Mesodermal cell (in vitro differentiated cells): ENCODE data around the gene FBLN2.

ENCODE experiments used
- H3K27ac ChIP-seq: 2 replicates; pipeline ENCODE4 v1.7.0; 2013; ENCODE audit warnings: mild to moderate bottlenecking, low read depth, low read length, moderate library complexity; ENCODE audit not compliant: severe bottlenecking
- H3K36me3 ChIP-seq: 2 replicates; pipeline ENCODE4 v1.7.1; 2013; ENCODE audit warnings: mild to moderate bottlenecking, low read length, moderate library complexity; ENCODE audit not compliant: control insufficient read depth, insufficient read depth
- H3K4me1 ChIP-seq: one replicate; pipeline ENCODE4 v1.7.1; 2013; ENCODE audit warnings: mild to moderate bottlenecking, low read length; ENCODE audit not compliant: insufficient read depth, control insufficient read depth, poor library complexity, severe bottlenecking
- H3K4me3 ChIP-seq: 2 replicates; pipeline ENCODE4 v1.7.0; 2013; ENCODE audit warnings: low read length, control low read depth, mild to moderate bottlenecking; ENCODE audit not compliant: insufficient read depth, poor library complexity, severe bottlenecking; ENCODE audit errors: extremely low read depth
- H3K9me3 ChIP-seq: 2 replicates; pipeline ENCODE4 v1.7.1; 2013; ENCODE audit warnings: mild to moderate bottlenecking, low read length, moderate library complexity; ENCODE audit not compliant: control insufficient read depth
- WGBS, 2 experiments: methylation state at CpG; one replicate each; pipeline ENCODE4 v1.1.5; 2013; ENCODE audit warnings: missing lambda C conversion rate in 2 of 2; ENCODE audit not compliant: insufficient coverage in 2 of 2; 5-methylcytosine and 5-hydroxymethylcytosine counted together

Gene FBLN2

DNA sequence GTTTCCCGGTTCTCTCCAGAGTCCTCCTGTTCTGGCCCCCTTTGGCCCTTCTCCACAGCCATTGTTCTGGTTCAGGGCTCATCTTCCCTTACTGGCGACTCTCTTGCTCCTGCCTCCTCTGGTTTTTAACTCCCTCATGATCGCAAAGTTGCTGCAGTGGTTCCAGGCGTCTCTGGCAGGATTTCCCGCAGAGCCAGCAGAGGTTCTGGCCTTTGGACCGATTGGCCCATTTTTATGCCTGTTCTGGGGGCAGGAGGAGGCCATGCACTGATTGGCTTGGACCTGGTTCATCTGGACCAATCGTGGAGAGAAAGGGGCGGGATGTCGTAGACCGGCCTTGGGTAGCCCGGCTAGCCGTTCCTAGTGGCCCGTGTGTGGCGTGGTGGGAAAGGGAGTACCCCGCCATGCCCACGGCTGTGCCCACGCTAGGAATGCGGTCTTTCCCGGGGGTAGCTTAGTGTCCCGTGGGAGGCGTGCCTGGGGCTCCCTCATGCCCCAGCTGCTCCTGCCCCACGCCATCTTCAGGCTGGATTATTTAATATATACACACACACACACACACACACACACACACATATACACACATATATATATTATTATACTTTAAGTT is 113.4 kb downstream of the FBLN2 start:
- H3K27ac ChIP-seq = no peak overlapping the region
- peaks cover 3% of the 10 kb centered on the region for H3K9me3 ChIP-seq
- 91 to 94% methylated on average over 12 to 21 of the region's 22 CpGs for WGBS, 2 experiments
- no peaks in the 10 kb centered on the region for H3K4me1 ChIP-seq
- H3K36me3 ChIP-seq = no peaks in the 10 kb centered on the region
- H3K4me3 ChIP-seq = no peak overlapping the region

DNA sequence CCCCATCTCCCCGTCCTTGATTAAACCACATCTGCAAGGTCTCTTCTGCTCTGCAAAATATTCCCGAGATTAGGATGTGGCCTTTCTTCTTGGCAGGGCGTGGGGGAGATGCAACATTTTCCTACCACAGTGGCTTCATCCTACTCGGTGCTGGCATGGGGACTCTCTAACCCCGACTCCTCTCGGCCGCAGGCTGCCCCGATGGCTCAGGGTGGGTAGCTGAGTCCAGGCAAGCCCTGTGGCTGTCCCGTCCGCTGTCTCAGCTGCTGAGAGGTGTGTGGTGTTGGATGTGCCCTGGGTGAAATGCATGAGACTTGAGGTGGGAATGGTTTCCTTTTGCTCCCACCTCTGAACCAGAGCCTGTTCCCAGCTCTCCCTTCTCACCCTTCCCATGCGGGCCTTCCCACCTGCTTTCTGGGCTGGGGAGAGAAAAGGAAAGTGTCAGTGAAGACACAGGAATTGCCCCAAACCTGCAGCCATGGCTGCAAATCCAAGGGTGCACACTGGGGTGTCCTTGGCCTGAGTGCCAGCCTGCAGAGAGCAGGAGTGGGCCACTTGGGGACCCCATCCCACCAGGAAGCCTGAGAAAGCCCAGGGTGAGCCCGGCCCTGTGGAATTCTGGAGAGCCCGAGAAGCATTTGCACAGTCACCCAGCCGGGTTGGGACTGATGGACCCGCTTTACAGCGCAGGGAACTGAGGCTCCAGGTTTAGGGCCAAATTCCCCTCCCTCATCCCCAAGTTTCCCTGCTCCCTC is 115.0 kb downstream of the FBLN2 start:
- no peaks in the 10 kb centered on the region for H3K36me3 ChIP-seq
- H3K4me3 ChIP-seq = no peak overlapping the region
- H3K9me3 ChIP-seq = peaks cover 3% of the 10 kb centered on the region
- no peak overlapping the region for H3K27ac ChIP-seq
- no peaks in the 10 kb centered on the region for H3K4me1 ChIP-seq
- WGBS, 2 experiments = 89 to 94% methylated on average over 8 to 14 of the region's 16 CpGs

DNA sequence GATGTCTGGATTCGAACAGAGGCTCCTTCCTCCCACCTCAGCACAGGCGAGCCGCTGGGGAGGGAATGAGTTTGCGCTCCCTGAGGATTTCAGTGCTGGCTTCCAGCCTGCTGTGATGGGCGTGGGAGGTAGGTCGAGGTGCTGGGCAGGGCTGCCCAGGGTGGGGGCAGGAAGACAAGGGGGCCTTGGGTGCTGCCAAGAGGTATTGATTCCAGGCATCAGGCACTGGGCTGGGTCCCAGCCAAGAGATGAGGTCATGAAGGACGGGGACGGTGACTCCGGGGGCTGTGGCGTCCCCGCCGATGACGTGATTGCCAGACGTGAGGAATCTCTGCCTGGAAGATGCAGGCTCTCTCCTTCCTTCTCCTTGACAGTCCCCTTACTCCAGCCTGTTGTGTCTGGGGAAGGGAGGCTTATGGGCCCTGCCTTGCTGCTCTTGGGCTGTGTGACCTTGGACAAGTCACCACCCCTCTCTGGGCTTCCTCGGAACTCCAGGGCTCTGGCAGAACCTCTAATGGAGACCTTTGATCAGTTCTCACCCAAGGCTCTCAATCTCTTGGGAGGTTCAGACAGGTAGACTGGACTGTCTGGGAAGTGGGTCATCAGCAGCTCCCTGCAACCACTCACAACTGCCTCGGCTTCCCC is 116.8 kb downstream of the FBLN2 start:
- no peak overlapping the region for H3K27ac ChIP-seq
- 90 to 91% methylated on average over 4 to 11 of the region's 16 CpGs for WGBS, 2 experiments

DNA sequence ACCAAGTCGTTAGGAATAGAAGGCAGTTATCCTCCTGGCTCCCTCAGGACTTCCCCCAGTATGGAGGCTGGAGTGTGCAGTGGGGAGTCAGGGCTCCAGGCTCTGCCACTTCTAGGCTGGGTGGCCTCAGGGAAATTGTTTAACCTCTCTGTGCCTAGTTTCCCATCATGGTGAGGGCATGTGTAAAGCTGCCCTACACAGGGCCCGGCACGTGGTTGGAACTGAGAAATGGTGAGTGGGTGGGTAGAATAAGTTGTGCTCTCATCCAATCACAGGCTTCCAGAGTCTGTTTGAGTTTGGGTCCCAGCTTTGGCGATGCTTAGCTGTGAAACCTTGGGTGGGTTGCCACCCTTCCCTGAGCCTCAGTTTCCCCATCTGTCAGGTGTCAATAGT is 117.3 kb downstream of the FBLN2 start:
- H3K27ac ChIP-seq = no peak overlapping the region
- no peaks in the 10 kb centered on the region for H3K36me3 ChIP-seq
- no peaks in the 10 kb centered on the region for H3K9me3 ChIP-seq
- H3K4me3 ChIP-seq = no peak overlapping the region
- H3K4me1 ChIP-seq = no peaks in the 10 kb centered on the region
- WGBS, 2 experiments = 80 to 100% methylated on average over 1 to 2 of the region's 4 CpGs

More for the DNA sequence above, 116.8 kb downstream of the FBLN2 start:
- Histone ChIP-seq H3K4me1 (no peaks in the 10 kb centered on the region), H3K36me3 (no peaks in the 10 kb centered on the region), H3K4me3 (no peak overlapping the region), H3K9me3 (no peaks in the 10 kb centered on the region)

DNA sequence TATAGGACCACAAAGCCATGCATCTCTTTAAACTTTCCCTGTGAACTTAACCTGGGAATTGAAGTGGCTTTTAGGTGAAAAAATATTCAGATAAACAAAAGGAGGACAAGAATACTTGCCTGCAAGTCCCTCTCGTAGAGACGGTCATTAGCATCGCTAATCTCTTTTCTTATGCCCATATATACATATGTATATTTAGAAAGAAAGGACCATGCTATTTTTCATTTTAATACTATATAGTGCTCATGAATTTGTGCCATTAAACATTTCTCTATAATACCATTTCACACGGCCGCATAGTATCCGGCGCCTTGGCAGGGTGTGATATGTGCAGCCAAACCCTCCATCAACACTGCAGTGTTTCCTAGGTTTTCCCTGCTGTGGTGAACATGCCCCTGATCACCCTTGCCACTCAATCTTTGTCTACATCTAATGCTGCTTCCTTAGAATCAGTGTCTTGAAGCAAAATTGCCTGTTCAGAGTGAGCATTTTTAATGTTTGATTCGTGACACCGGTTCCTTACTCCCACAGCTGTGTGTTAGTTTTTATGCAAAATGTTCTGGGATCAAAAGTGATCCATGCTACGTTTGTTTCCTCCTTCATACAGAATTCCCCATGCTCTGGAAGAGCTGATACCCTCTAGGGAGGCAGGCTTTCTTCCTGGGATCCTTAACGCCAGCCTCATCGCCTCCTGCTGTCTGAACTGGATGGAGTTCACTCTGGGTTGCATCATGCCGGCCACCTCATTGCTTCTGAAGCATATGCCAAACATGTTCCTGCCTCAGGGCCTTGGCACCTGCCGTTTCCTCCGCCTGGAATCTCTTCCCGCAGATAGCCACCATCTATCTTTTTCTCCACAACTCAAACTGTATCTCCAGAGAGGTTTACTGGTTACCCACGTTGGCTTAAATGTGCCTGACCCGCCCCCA is 118.1 kb downstream of the FBLN2 start:
- Histone ChIP-seq H3K4me3 (no peak overlapping the region), H3K4me1 (peaks cover 3% of the 10 kb centered on the region), H3K9me3 (no peaks in the 10 kb centered on the region), H3K27ac (no peak overlapping the region), H3K36me3 (no peaks in the 10 kb centered on the region)
- WGBS, 2 experiments = 81 to 86% methylated on average over 12 to 13 of the region's 18 CpGs

DNA sequence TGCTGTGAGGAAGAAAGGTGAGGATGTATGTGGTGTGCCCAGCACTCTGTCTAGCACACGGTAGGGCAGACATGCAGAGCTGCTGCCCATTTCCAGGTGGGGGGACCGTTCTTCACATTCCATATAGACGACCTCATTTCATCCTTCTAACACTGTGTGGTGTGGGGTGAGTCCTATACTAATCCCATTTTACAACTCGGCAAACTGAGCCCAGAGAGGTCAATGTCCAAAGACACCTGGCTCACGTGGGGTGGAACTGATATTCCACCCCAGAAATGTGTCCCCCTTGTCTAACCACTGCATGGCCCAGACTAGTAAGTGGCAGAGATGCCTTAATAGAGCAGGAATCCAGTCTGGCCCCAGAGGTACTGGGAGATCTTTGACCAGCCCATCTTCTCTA is 119.2 kb downstream of the FBLN2 start:
- H3K9me3 ChIP-seq = no peaks in the 10 kb centered on the region
- no peak overlapping the region for H3K4me3 ChIP-seq
- H3K36me3 ChIP-seq = no peaks in the 10 kb centered on the region
- peaks cover 3% of the 10 kb centered on the region for H3K4me1 ChIP-seq
- H3K27ac ChIP-seq = no peak overlapping the region
- 92 to 100% methylated on average over 1 to 2 of the region's 5 CpGs for WGBS, 2 experiments

DNA sequence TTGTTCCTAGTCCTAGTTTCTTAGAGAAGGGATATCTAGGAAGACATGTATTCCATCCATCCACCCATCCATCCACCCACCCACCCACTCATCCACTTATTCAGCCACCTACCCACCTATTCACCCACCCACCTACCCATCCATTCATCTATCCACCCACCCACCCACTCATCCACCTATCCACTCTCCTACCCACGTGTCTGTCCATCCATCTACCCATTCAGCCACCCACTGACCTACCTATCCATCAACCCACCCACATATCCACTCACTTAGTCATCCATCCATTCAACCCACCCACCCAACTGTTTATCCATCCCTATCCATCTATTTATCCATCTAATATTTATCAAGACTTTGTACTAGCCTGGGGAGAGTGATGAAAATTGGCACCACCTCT is 120.5 kb downstream of the FBLN2 start:
- Histone ChIP-seq H3K36me3 (no peaks in the 10 kb centered on the region), H3K4me1 (peaks cover 3% of the 10 kb centered on the region), H3K4me3 (no peak overlapping the region), H3K9me3 (no peaks in the 10 kb centered on the region), H3K27ac (no peak overlapping the region)
- WGBS, 2 experiments = 90% methylated on average over 1 of the region's 1 CpG; no CpG with 5 or more reads in 1 of the 2 experiments

DNA sequence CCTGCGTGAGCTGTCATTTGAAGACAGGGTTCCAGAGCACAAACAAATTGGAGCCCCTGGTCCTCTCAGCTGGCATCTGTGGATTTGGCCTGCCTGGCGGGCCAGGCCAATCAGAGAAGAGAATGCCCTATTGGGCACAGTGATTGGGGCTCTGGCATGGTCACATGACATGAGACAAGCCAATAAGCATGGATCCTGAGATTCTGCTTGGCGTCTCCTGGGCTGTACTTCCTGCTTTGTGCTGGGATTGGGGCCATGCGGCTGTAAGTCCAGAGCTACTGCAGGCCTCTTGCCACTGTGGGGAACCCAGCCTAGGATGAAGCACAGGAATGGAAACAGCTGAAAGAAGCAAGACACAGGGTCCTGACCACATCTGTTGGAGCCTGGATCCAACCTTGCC is 121.4 kb downstream of the FBLN2 start:
- no peak overlapping the region for H3K27ac ChIP-seq
- no peak overlapping the region for H3K4me3 ChIP-seq
- no peaks in the 10 kb centered on the region for H3K36me3 ChIP-seq
- 83 to 98% methylated on average over 4 of the region's 4 CpGs for WGBS, 2 experiments
- peaks cover 3% of the 10 kb centered on the region for H3K4me1 ChIP-seq
- no peaks in the 10 kb centered on the region for H3K9me3 ChIP-seq

DNA sequence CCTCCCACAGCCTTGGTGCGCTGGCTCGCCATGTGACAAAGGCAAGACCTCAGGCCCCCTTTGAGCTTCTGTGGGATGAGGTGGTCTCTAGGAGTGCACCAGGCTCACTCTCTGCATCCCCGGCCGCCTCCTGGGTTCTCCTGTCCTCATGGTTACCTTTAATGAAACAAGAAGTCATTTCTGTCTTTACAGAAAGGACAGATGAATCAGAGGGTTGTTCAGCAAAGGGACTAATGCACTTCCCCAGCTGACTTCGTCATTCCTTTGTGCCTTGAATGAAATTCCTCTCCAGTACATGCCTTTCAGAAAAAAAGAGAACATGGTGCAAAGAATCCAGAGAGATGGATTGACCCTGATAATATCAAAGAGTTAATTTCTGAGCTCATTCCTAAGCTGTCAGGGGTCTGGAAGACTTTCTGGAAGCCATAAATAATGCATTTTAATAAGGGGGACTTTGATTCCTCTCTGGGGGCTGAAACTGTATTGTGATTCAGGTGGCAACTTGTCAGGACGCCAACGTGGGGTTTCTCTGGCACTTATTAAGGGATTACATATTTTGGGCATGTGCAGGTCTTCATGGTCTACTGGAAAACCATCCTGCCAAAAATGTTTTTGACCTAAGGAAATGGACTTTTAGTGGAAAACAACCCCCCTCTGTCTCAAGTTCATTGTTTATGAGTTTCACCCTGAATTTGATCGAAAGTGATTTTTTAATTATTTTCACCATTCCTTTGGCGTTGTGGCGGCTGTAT is 122.7 kb downstream of the FBLN2 start:
- H3K36me3 ChIP-seq = no peaks in the 10 kb centered on the region
- H3K9me3 ChIP-seq = no peaks in the 10 kb centered on the region
- H3K4me1 ChIP-seq = peaks cover 3% of the 10 kb centered on the region
- no peak overlapping the region for H3K4me3 ChIP-seq
- 86 to 89% methylated on average over 5 to 6 of the region's 10 CpGs for WGBS, 2 experiments
- H3K27ac ChIP-seq = peak overlapping the region; percentile 41

DNA sequence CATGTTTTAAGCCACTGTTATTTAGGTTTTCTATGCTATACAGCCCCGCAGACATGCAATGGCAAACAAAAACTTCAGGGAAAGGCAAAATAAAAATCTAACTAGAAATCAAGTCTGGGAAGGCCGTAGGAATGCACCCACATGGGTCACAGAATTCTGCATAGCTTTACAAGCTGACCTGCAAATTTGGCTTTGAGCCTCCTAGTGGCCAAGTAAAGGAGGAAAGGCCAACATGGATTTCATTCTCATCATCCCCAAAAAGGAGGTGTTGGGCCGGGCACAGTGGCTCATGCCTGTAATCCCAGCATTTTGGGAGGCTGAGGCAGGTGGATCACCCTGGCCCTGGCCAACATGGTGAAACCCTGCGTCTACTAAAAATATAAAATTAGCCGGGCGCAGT is 124.3 kb downstream of the FBLN2 start:
- Histone ChIP-seq H3K4me1 (peaks cover 3% of the 10 kb centered on the region), H3K4me3 (no peak overlapping the region), H3K36me3 (no peaks in the 10 kb centered on the region), H3K9me3 (no peaks in the 10 kb centered on the region), H3K27ac (no peak overlapping the region)
- WGBS, 2 experiments = 74 to 84% methylated on average over 5 to 6 of the region's 6 CpGs
